Parathyroid adenoma (tissue), 2 donors: ENCODE results near the gene CTR9.

Source experiments
- H2AFZ ChIP-seq: fragments of 300-600 bp; sonication (generic); one replicate; pipeline ENCODE4 v1.7.0; 2017; ENCODE audit warnings: antibody characterized with exemption, mild to moderate bottlenecking
- H3K27ac ChIP-seq: fragments of 300-600 bp; sonication (generic); one replicate; pipeline ENCODE4 v1.7.0; 2017
- H3K27me3 ChIP-seq: fragments of 300-600 bp; sonication (generic); one replicate; pipeline ENCODE4 v1.7.0; 2017; ENCODE audit warnings: low read length; ENCODE audit not compliant: control insufficient read depth, insufficient read depth
- H3K36me3 ChIP-seq: fragments of 300-600 bp; sonication (generic); one replicate; pipeline ENCODE4 v1.7.0; 2017; ENCODE audit warnings: low read length; ENCODE audit not compliant: control insufficient read depth, insufficient read depth
- H3K4me1 ChIP-seq: fragments of 300-600 bp; sonication (generic); one replicate; pipeline ENCODE4 v1.7.0; 2017; ENCODE audit warnings: control low read depth
- H3K4me2 ChIP-seq: fragments of 300-600 bp; sonication (generic); one replicate; pipeline ENCODE4 v1.7.0; 2017; ENCODE audit warnings: low read length
- H3K4me3 ChIP-seq: fragments of 300-600 bp; sonication (generic); one replicate; pipeline ENCODE4 v1.7.0; 2017; ENCODE audit warnings: low read depth, low read length
- H3K79me2 ChIP-seq: fragments of 300-600 bp; sonication (generic); one replicate; pipeline ENCODE4 v1.7.0; 2017; ENCODE audit warnings: control low read depth
- H3K9ac ChIP-seq: fragments of 300-600 bp; sonication (generic); one replicate; pipeline ENCODE4 v1.7.0; 2017; ENCODE audit warnings: mild to moderate bottlenecking
- H3K9me3 ChIP-seq: fragments of 300-600 bp; sonication (generic); one replicate; pipeline ENCODE4 v1.7.0; 2017; ENCODE audit warnings: low read length; ENCODE audit not compliant: control insufficient read depth
- TF ChIP-seq, protein P1 (sequence below): fragments of 300-600 bp; sonication (generic); IDR thresholded peaks from one replicate; pipeline ENCODE4 v1.7.0; 2017; ENCODE audit warnings: antibody characterized with exemption, mild to moderate bottlenecking
- donor health status: primary hyperparathyroidism.

The CTR9 gene

DNA sequence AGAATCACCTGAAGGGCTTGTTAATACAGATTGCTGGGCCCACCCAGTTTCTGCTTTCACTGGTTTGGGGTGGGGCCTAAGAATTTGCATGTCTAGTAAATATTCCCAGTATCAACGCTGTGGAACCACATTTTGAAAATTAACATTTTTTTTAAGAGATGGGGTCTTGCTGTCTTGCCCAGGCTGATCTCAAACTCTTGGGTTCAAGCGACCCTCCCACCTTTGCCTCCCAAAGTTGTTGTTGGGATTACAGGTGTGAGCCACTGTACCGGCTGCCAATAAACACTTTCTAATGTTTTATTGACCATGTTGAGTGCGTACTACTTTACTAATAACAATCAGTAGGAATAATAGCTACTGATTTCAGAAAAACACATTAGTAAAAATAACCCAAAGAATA is 55.2 kb downstream of the CTR9 start:
- Histone ChIP-seq H3K27ac (no peak overlapping the region), H3K4me2 (no peak overlapping the region), H3K36me3 (no peaks in the 10 kb centered on the region), H3K9me3 (no peaks in the 10 kb centered on the region), H2AFZ (no peak overlapping the region), H3K27me3 (no peaks in the 10 kb centered on the region), H3K4me3 (no peak overlapping the region), H3K79me2 (peaks cover 9% of the 10 kb centered on the region), H3K9ac (no peak overlapping the region), H3K4me1 (peaks cover 2% of the 10 kb centered on the region)
- TF ChIP-seq, protein P1, sequence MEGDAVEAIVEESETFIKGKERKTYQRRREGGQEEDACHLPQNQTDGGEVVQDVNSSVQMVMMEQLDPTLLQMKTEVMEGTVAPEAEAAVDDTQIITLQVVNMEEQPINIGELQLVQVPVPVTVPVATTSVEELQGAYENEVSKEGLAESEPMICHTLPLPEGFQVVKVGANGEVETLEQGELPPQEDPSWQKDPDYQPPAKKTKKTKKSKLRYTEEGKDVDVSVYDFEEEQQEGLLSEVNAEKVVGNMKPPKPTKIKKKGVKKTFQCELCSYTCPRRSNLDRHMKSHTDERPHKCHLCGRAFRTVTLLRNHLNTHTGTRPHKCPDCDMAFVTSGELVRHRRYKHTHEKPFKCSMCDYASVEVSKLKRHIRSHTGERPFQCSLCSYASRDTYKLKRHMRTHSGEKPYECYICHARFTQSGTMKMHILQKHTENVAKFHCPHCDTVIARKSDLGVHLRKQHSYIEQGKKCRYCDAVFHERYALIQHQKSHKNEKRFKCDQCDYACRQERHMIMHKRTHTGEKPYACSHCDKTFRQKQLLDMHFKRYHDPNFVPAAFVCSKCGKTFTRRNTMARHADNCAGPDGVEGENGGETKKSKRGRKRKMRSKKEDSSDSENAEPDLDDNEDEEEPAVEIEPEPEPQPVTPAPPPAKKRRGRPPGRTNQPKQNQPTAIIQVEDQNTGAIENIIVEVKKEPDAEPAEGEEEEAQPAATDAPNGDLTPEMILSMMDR, result no peak

DNA sequence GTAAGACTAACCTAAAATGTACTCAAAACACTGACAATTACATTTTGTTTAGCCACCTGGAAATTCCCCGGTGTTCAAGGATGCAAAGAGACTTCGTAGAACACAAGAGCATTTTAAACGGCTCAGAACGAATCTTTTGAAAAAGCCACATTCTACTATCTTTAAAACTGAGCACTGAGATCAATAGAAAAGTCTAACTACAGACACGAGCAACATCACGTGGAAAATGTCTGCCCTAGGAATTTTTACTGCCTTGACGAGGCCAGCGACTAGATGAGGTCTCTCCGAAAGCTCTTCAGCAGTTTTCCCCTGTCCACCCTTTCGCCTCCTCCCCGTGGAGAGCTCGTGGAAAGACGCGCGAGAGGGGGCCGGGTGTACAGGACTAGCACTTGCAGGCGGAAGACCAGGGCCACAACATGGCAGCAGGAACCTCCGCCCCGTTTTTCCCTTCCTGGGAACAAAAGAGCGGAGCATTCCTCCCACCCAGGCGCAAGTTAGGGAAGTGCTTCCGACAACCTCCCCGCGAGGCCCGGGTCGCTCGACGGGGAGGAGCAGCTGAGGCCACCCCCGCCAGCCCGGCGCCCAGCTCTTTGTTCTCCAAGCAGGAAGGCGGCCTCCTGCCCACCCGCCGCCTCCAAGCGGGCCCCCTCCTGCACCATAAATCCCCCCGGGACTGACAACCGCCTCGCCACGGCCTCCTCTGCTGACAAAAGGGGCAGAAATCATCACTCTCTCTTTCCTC is 56.6 kb downstream of the CTR9 start:
- Histone ChIP-seq H3K79me2 (peaks cover 9% of the 10 kb centered on the region), H3K9ac (peak overlapping the region; percentile 89), H3K4me3 (peak overlapping the region; percentile 70), H3K27ac (peak overlapping the region; percentile 99), H3K27me3 (no peaks in the 10 kb centered on the region), H3K4me2 (peak overlapping the region; percentile 65), H3K4me1 (peaks cover 2% of the 10 kb centered on the region), H3K36me3 (no peaks in the 10 kb centered on the region), H3K9me3 (no peaks in the 10 kb centered on the region), H2AFZ (peak overlapping the region; percentile 90)
- TF ChIP-seq, protein P1, result no peak

DNA sequence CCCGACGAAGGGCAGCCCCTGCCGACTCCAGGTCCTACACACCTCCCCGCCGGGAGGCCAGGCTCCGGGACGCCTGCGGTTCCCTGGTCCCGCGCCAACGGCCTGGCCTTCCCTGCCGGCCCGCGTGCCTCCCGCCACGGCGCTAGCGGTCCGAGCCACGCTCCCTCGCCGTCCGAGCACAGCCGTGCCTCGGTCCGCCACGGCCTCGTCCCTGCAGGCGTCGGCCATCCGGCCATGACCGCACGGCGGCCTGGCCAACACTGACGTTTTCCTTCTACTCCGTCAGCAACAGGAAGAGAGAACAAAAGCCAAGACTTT is 57.1 kb downstream of the CTR9 start:
- H3K9ac ChIP-seq, result peak overlapping the region; percentile 89
- no peaks in the 10 kb centered on the region for H3K27me3 ChIP-seq
- TF ChIP-seq, protein P1, result no peak
- peaks cover 9% of the 10 kb centered on the region for H3K79me2 ChIP-seq
- H2AFZ ChIP-seq, result peak overlapping the region; percentile 90
- peak overlapping the region; percentile 99 for H3K27ac ChIP-seq
- H3K36me3 ChIP-seq, result no peaks in the 10 kb centered on the region
- H3K9me3 ChIP-seq, result no peaks in the 10 kb centered on the region
- peaks cover 2% of the 10 kb centered on the region for H3K4me1 ChIP-seq
- H3K4me2 ChIP-seq, result peak overlapping the region; percentile 65
- peak overlapping the region; percentile 70 for H3K4me3 ChIP-seq

DNA sequence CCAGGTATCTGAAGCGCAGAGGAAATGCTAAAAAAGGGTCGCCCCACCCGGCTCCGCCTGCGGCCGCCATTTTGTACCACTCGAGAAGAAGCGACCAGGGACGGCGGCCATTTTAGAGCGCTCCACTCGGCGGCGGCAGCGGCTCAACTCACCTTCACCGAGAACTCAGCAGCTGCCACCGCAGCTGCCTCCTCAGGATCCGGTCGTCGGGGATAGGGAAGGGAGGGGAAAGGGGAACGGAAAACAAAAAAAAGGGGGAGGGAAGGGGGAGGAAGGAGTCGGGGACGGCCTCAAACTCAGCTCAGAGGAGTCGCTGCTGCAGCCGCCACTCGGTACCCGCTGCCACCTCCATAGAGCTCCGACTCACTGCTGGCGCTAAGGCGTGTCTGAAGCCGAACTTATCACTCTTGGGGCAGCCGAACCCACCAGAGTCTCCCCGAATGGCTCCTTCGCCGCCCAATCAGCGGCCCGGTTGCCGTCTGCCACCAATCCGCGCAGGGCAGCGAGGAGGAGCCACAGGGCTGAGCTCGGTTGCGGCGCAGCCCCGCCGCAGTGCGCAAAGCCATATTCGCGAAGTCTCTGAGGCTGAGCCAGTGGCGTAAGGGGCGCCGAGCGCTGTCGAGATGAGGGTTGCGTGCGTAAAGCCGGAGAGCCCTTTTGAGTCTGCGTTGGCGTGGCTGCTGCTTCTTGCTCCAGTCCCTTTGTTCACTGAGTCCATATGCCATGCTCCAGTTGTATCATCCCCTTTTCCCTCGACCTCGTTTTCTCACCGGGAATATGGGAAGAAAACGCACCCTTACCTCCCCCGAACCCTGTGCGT is 57.7 kb downstream of the CTR9 start, which contains the start of gene EIF4G2:
TSS of gene EIF4G2 (minus strand) at position 374 of the 820 bp plus-strand sequence.
- no peaks in the 10 kb centered on the region for H3K36me3 ChIP-seq
- TF ChIP-seq, protein P1, result no peak
- peak within 1 kb of the TSS; percentile 97 for H2AFZ ChIP-seq
- peak within 1 kb of the TSS; percentile 70 for H3K4me3 ChIP-seq
- peak within 1 kb of the TSS; percentile 93 for H3K4me2 ChIP-seq
- no peaks in the 10 kb centered on the region for H3K27me3 ChIP-seq
- H3K4me1 ChIP-seq, result peaks cover 2% of the 10 kb centered on the region
- H3K79me2 ChIP-seq, result peaks cover 9% of the 10 kb centered on the region
- H3K27ac ChIP-seq, result peak within 1 kb of the TSS; percentile 99
- peak within 1 kb of the TSS; percentile 95 for H3K9ac ChIP-seq
- H3K9me3 ChIP-seq, result no peaks in the 10 kb centered on the region
